SK-N-SH (cell line): ENCODE measurements around the gene SDHAF3. TPM values are rescaled to one million over a fixed set of nuclear protein-coding genes. Genes with fewer than 3 reads are reported as not detected.

Source experiments
- CTCF ChIA-PET: fragments of 300-600, 350-600 bp; formaldehyde crosslinking; extraction: SDS; loops from one replicate; lab custom pipeline; 2021; lab: Yijun Ruan, JAX
- POLR2A ChIA-PET: fragments of 350-600 bp; sonication (Branson Sonifier 250); formaldehyde crosslinking; extraction: SDS; loops from one replicate; lab custom pipeline; 2020; ENCODE audit warnings: antibody characterized with exemption, inconsistent platforms; lab: Yijun Ruan, JAX
- DNase-seq: peaks from one replicate; pipeline ENCODE4 v3.0.0; 2012
- H2AFZ ChIP-seq: fragments of 200-600 bp; sonication (generic); 2 replicates; pipeline ENCODE4 v1.8.1; 2016; ENCODE audit warnings: antibody characterized with exemption, mild to moderate bottlenecking, low read depth
- H3F3A ChIP-seq: fragments of 200-600 bp; sonication (generic); replicated peaks from 2 replicates; pipeline ENCODE3; 2016; ENCODE audit warnings: antibody characterized with exemption, mild to moderate bottlenecking; ENCODE audit not compliant: insufficient read depth
- H3K27ac ChIP-seq, 2 experiments: fragments of 200-500 bp in 1 of 2; fragments of 200-600 bp in 1 of 2; sonication (Bioruptor generic) in 1 of 2; sonication (generic), shearing (Covaris generic) in 1 of 2; 2 replicates each; pipeline versions ENCODE4 v1.5.1 to v1.6.1; 2014 to 2016; ENCODE audit warnings: low read depth in 2 of 2, inconsistent platforms in 1 of 2, low read length in 1 of 2, mild to moderate bottlenecking in 1 of 2, mixed read lengths in 1 of 2
- H3K27me3 ChIP-seq: fragments of 200-600 bp; sonication (generic), shearing (Covaris generic); 2 replicates; pipeline ENCODE4 v1.6.1; 2016; ENCODE audit warnings: mixed run types; ENCODE audit not compliant: insufficient read depth
- H3K36me3 ChIP-seq, 2 experiments: fragments of 200-500 bp in 1 of 2; fragments of 200-600 bp in 1 of 2; sonication (Bioruptor generic) in 1 of 2; sonication (generic) in 1 of 2; replicated peaks in 1 of 2; 2 replicates each; pipeline versions ENCODE3 to v1.5.1; 2014 to 2016; ENCODE audit warnings: low read length in 1 of 2, mild to moderate bottlenecking in 1 of 2; ENCODE audit not compliant: insufficient read depth in 2 of 2, control insufficient read depth in 1 of 2
- H3K4me1 ChIP-seq, 2 experiments: fragments of 200-500 bp in 1 of 2; fragments of 200-600 bp in 1 of 2; sonication (Bioruptor generic) in 1 of 2; sonication (generic), shearing (Covaris generic) in 1 of 2; 2 replicates each; pipeline versions ENCODE4 v1.5.1 to v1.6.1; 2014 to 2016; ENCODE audit warnings: low read depth in 1 of 2, low read length in 1 of 2, mixed run types in 1 of 2; ENCODE audit not compliant: insufficient read depth in 2 of 2, control insufficient read depth in 1 of 2
- H3K4me2 ChIP-seq: fragments of 200-600 bp; sonication (generic), shearing (Covaris generic); 2 replicates; pipeline ENCODE4 v1.6.1; 2017; ENCODE audit warnings: mixed run types
- H3K4me3 ChIP-seq, 2 experiments: fragments of 200-500 bp in 1 of 2; fragments of 200-600 bp in 1 of 2; sonication (Bioruptor generic) in 1 of 2; sonication (generic), shearing (Covaris generic) in 1 of 2; 2 replicates each; pipeline versions ENCODE4 v1.5.1 to v1.8.1; 2014 to 2016; ENCODE audit warnings: low read depth in 2 of 2, inconsistent platforms in 1 of 2, low read length in 1 of 2, mild to moderate bottlenecking in 1 of 2, mixed read lengths in 1 of 2, moderate library complexity in 1 of 2
- H3K79me2 ChIP-seq: fragments of 200-600 bp; sonication (generic); 2 replicates; pipeline ENCODE4 v1.8.1; 2017; ENCODE audit warnings: mild to moderate bottlenecking; ENCODE audit not compliant: insufficient read depth
- H3K9ac ChIP-seq: fragments of 200-600 bp; sonication (generic); 2 replicates; pipeline ENCODE4 v1.6.1; 2017; ENCODE audit warnings: mixed run types
- H3K9me2 ChIP-seq: fragments of 200-600 bp; sonication (generic); 2 replicates; pipeline ENCODE4 v1.6.1; 2017; ENCODE audit warnings: mixed run types
- H3K9me3 ChIP-seq: fragments of 200-600 bp; sonication (generic); 2 replicates; pipeline ENCODE4 v1.6.1; 2017; ENCODE audit warnings: mixed run types, mild to moderate bottlenecking, moderate library complexity
- H4K20me1 ChIP-seq: fragments of 200-600 bp; sonication (generic); 2 replicates; pipeline ENCODE4 v1.6.1; 2017; ENCODE audit warnings: mild to moderate bottlenecking, mixed run types; ENCODE audit not compliant: insufficient read depth
- CTCF ChIP-seq: fragments of 200-600 bp; sonication (generic); IDR thresholded peaks from 2 replicates; pipeline ENCODE4 v1.6.1; 2017; ENCODE audit warnings: antibody characterized with exemption, mild to moderate bottlenecking, moderate library complexity
- ELF1 ChIP-seq: IDR thresholded peaks from 2 replicates; pipeline ENCODE4 v1.4.0; 2012
- GATA2 ChIP-seq: sonication (generic); formaldehyde crosslinking; IDR thresholded peaks from 2 replicates; pipeline ENCODE4 v1.5.0; 2020; ENCODE audit warnings: mild to moderate bottlenecking, missing genetic modification reagents
- IRF3 ChIP-seq: fragments of 150-350 bp; IDR thresholded peaks from 2 replicates; pipeline ENCODE4 v1.6.1; 2016; ENCODE audit warnings: mild to moderate bottlenecking, low read depth, low read length
- JUND ChIP-seq: IDR thresholded peaks from 2 replicates; pipeline ENCODE4 v1.4.0; 2012
- MEF2A ChIP-seq: IDR thresholded peaks from 2 replicates; pipeline ENCODE4 v1.4.0; 2012; ENCODE audit warnings: low read depth, borderline replicate concordance
- POLR2AphosphoS5 ChIP-seq: IDR thresholded peaks from 2 replicates; pipeline ENCODE4 v1.6.1; 2012; ENCODE audit warnings: low read depth, low read length
- RCOR1 ChIP-seq: fragments of 150-350 bp; IDR thresholded peaks from 2 replicates; pipeline ENCODE4 v1.6.1; 2017; ENCODE audit warnings: antibody characterized with exemption, low read length
- REST ChIP-seq: IDR thresholded peaks from 2 replicates; pipeline ENCODE4 v1.6.1; 2012; ENCODE audit warnings: mild to moderate bottlenecking, low read depth, low read length, moderate library complexity
- TCF12 ChIP-seq: IDR thresholded peaks from 2 replicates; pipeline ENCODE4 v1.4.0; 2012
- USF2 ChIP-seq: fragments of 150-350 bp; IDR thresholded peaks from 2 replicates; pipeline ENCODE4 v1.6.1; 2017; ENCODE audit warnings: antibody characterized with exemption, low read length, low read depth, borderline replicate concordance
- WGBS: methylation state at CpG from one replicate; pipeline ENCODE4 v1.1.6; 2017; ENCODE audit warnings: low lambda C conversion rate; 5-methylcytosine and 5-hydroxymethylcytosine counted together
- polyA plus RNA-seq, 3 experiments: library from polyadenylated mRNA; depleted of rRNA; stranded (reverse); fragments of >200 nt; gene quantifications; 2 replicates each; pipeline ENCODE4 v1.2.3, GENCODE V29; 2012

SDHAF3 gene
- polyA plus RNA-seq, 1 of the 3 experiments (the other 2 are of a cell fraction): 17.0 TPM

GRCh38 chr7:97149843-97150242, 32.3 kb downstream of the SDHAF3 start:
- Histone ChIP-seq H3K27ac (no peak overlapping the region), H3K4me1 (no peaks in the 10 kb centered on the region), H3K79me2 (no peaks in the 10 kb centered on the region), H3K4me3 (no peak overlapping the region), H2AFZ (no peak overlapping the region), H3K27me3 (no peaks in the 10 kb centered on the region), H3K4me2 (no peak overlapping the region), H3K9ac (no peak overlapping the region), H3K9me2 (no peaks in the 10 kb centered on the region), H3K9me3 (no peaks in the 10 kb centered on the region), H3K36me3 (no peaks in the 10 kb centered on the region), H4K20me1 (no peaks in the 10 kb centered on the region), H3F3A (no peaks in the 10 kb centered on the region)
- ChIA-PET CTCF (interaction anchor here (0.7 to 0.9 kb wide), 2 partner anchors 15 to 29 kb away, joined by 3 to 5 read pairs; no protein-coding TSS in a partner anchor), POLR2A (no interaction called here)
- 90% methylated on average over 1 of the region's 1 CpG for WGBS
- TF ChIP-seq ELF1: no peak
- no peak for TF ChIP-seq RCOR1
- TF ChIP-seq GATA2 (CRISPR knock-in tag): no peak
- TF ChIP-seq TCF12: no peak
- TF ChIP-seq JUND: no peak
- no peak for TF ChIP-seq MEF2A
- no peak for TF ChIP-seq POLR2AphosphoS5
- no peak for TF ChIP-seq CTCF
- no peak for TF ChIP-seq IRF3
- no peak for TF ChIP-seq REST
- TF ChIP-seq USF2: no peak
- no peak for DNase-seq
